ENCODE results near the gene SAP130.

Gene SAP130

GRCh38 chr2:128024816-128025215, 3.0 kb downstream of the SAP130 start:
- DNase-seq, result no peak

GRCh38 chr2:128017561-128017960, 10.3 kb downstream of the SAP130 start:
- DNase-seq, result no peak

DNA sequence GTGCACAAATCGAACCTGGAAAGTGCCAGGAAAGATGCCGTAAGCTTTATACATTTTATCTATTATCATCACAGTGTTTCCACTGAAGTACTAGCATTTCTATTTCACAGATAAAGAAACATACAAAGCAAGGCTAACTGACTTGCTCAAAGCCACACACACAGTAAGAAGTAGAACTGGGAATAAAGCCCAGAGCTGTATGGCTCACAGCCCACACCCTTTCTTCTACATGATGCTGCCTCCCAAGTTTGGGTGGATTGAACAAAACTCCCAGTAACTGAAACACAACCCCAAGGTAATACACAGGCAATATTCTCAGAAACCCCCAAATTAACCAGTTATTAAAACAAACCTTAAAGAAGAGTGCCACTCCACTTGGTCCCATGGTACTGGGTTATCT, 11.2 kb downstream of the SAP130 start:
- no peak for DNase-seq

DNA sequence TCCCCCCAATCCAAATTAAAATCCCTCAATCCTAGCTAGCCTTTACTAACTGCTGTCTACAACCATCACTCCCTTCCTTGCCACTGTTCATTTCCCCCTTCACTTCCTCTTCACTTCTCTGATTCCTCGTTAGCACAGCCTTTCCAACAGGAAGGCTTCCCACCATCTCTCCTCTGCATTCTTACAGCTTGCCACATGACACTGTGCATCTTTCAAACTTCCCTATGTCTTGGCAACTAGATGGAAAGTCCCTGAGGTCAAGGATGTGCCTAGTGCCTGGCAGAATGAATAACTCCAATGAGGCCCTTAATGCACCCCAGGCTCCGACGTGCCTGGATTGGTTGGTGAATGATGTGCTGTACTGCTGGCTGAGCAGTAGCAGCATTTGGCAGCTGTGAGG, 15.2 kb downstream of the SAP130 start:
- no peak for DNase-seq

DNA sequence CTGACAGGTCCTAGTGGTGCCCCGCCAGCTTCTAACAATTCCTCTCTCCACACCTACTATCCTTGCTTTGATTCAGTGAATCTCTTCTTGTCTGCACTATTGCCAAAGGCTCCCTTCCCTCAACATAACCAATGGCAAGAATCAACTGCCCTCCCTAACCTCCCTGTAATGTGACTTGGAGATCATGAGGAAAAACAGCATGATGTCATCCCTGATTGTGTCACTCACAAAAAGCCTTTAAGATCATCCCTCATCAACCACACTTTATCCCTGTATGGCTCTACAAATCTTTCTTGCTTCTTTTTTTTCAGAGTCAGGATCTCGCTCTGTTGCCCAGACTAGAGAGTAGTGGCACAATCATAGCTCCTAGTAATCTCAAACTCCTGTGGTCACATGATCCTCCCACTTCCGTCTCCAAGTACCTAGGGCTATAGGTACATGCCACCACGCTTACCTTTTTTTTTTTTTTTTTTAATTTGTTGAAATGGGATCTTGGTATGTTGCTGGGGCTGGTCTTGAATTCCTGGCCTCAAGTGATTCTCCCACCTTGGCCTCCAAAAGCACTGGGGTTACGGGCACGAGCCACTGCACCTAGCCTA, 19.7 kb downstream of the SAP130 start:
- no peak for DNase-seq

- no peak for DNase-seq
These were observed 23.4 kb downstream of the SAP130 start for GRCh38 chr2:128004509-128004908.

- no peak for DNase-seq
These were observed 24.4 kb downstream of the SAP130 start for GRCh38 chr2:128003463-128003862.

GRCh38 chr2:127996160-127996559, 31.7 kb downstream of the SAP130 start:
- DNase-seq, result no peak

GRCh38 chr2:127995725-127996124, 32.1 kb downstream of the SAP130 start:
- DNase-seq, result no peak

GRCh38 chr2:127993659-127994058, 34.2 kb downstream of the SAP130 start:
- no peak for DNase-seq

- DNase-seq, result no peak
These were observed 36.1 kb downstream of the SAP130 start for GRCh38 chr2:127991742-127992141.

DNA sequence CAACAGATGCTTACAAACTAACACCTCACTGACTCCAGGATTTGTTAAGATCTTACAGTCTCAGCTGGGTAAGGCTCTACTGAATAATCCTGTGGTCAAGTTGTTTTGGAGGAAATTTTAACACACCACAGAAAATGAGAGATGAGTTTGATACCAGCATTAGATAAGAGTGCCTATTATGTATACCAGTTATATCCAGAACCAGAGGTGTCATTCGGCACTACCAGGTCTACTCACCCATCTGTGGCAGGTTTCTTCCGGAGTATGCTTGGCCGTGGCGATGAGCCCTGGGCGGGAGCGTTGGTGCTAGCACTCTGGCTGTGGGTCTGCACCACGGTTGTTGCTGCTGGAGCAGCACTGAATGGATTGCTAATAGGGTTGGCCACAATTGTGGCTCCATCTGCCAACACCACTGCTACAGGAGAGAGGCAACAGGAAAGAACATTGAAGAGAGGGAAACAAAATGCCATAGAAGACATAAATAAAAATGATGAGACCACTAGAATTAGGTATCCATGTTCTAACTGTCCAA, 41.2 kb downstream of the SAP130 start:
- no peak for DNase-seq

GRCh38 chr2:127985735-127986134, 42.1 kb downstream of the SAP130 start:
- no peak for DNase-seq

DNA sequence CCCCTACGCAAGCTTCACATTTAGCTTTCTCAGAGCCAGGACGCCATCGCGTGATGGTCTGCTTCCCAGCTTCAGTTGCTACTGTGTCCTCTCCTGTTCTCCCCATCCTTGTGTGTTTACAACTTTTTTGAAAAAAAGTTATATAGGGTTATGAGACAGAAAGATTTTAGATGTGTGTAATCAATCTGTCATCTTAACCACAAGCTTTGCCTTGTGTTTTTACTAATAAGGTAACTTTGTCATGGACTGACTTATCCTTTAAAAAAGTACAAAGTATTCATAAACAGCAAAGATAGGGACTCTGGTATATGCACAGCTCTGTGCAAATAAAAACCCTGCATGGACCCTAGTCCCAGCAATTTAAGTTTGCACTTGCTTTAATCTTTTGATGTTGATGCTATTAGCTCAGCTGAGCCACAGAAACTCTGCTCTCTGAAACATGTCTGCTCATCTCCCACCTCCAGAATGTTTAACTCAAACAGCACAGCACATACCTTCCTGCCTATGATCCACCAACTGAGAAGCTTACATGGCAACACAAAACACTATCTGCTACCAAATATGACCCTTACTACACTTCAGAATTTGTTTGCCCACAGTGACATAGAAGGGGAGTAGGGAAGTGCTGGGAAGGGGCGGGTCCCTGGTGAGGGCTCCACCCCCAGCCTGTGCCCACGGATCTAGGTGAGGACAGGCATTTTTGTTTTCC, 42.7 kb downstream of the SAP130 start:
- no peak for DNase-seq

DNA sequence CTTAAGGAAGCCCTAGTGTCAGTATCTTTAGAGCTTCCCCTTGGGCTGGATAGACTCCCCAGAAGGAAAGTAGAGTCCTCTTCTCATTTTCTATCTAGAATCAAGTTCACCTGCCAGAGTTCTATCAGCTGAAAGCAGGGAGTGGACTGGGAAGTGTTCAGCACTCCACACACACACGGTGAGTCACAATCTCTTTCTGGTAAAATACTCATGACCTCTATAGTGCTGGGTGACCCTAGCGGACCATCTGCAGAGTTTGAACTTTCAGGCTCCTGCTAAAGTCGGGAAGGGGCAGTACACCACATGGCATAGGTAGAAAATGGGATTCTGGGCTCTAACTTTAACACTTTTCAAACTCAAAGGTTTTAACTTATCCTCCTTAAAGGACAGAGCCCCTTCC, 43.3 kb downstream of the SAP130 start:
- DNase-seq, result no peak

- no peak for DNase-seq
These were observed 58.4 kb downstream of the SAP130 start for GRCh38 chr2:127969446-127969845.

GRCh38 chr2:127968610-127969339, 59.1 kb downstream of the SAP130 start:
- DNase-seq, result no peak

DNA sequence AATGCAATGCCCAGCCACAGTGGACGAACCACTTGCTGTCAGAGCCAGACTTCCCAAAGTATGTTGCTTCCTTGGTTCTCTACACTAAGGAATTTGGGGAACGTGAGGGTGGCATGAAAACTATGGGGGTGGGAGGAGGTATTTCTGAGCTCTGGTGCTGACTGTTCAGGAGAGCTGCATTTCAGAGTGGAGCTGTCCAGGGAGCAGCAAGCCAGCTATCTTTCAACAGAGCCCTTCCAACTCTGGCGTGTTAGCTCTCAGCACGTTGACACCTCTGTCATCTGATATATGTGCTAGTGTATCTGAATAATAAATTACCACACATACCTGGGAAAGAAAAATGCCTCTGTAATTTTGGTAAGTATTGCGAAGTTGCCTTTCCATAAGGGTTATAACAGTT, 66.1 kb downstream of the SAP130 start:
- DNase-seq, result no peak

DNA sequence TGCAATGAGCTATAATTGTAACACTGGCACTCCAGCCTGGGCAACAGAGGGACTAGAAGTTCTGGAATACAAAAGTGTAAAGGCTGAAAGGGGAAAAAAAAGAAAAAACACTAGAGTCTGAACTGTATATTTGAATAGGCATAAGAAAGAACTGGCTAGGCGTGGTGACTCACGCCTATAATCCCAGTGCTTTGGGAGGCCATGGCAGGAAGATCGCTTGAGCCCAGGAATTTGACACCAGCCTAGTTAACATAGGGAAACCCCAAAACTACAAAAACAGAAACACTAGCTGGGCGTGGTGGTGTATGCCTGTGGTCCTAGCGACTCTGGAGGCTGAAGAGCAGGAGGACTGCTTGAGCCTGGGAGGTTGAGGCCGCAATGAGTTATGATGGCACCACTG, 70.6 kb downstream of the SAP130 start:
- no peak for DNase-seq

GRCh38 chr2:127954857-127955256, 73.0 kb downstream of the SAP130 start:
- no peak for DNase-seq

GRCh38 chr2:127953849-127954248, 74.0 kb downstream of the SAP130 start:
- DNase-seq, result no peak

- no peak for DNase-seq
These were observed 74.6 kb downstream of the SAP130 start for GRCh38 chr2:127953128-127953718.

DNA sequence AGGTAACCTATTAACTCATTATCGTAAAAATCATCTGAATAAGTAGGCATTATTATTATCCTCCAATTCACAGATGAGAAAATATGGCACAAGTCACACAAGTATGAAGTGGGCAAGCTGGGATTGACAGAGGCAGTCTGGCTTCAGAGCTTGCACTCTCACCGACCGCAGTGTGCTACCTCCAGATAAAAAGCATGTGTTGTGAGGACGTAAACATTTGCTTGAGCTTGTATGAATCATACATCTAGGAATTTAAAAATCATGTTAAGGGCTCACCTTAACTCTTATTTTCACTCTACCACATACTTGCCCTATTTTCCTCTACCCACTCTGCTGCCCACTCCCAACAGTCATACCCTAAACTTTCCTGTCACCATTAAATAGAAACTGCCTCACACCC, 76.8 kb downstream of the SAP130 start:
- DNase-seq, result no peak

GRCh38 chr2:127950264-127950663, 77.6 kb downstream of the SAP130 start:
- DNase-seq, result no peak
